Measurements from ENCODE around the gene SPEF1. TPM values are rescaled to one million over a fixed set of nuclear protein-coding genes. Genes with fewer than 3 reads are reported as not detected.

SPEF1 gene
- total RNA-seq, 1 experiment from 2014 or later: not detected

DNA sequence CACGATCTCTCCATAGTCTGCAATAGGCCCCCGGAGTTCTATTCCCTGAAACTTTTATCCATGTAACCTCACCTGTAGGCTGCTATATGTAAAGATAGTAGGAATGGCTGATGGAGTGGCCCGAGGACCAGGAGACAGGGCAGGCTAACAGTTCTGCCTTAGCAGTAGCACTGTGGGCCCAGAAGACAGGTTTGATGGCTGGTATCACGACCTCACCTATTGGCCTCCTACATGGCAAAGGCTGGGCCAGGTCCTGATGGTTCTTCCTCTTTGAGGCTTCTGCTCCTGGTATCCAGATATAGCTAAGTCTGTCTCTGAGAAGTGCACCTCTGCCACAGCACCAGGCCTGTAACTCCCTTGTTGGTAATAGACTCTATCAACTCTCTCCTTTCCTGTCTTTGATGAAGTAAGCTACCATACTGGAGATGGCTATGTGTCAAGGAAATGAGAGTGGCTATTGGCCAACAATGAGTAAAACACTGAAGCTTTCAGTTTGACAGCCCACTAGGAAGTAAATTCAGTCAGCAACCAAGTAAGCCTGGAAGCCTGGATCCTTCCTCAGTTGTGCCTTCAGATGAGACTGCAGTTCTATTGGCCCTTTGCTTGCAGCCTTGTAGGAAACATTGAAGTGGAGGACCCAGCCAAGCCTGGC, 5.7 kb downstream of the SPEF1 start:
- DNase-seq (ENCODE audit: unreplicated experiment): no peak
- Mint-ChIP-seq H3K27ac (ENCODE audit: low read depth, unreplicated experiment) (no peak overlapping the region), H3K36me3 (ENCODE audit: insufficient read depth, unreplicated experiment) (no peaks in the 10 kb centered on the region), H3K9me3 (ENCODE audit: unreplicated experiment) (no peaks in the 10 kb centered on the region), H3K27me3 (ENCODE audit: insufficient read depth, unreplicated experiment) (no peaks in the 10 kb centered on the region), H3K4me3 (ENCODE audit: unreplicated experiment) (no peak overlapping the region), H3K4me1 (ENCODE audit: insufficient read depth, unreplicated experiment) (peaks cover 4% of the 10 kb centered on the region)
- TF ChIP-seq CTCF (IDR thresholded peaks at IDR 0.05; ENCODE audit: unreplicated experiment): no peak
- intact Hi-C loops (cut with micrococcal nuclease): no loop called here
- ChIA-PET POLR2A (interaction anchor here (1.3 kb wide), 1 partner anchor 12 kb away, joined by 3 read pairs; no protein-coding TSS in a partner anchor), CTCF (interaction anchor here (0.5 to 1.4 kb wide), 5 partner anchors 12 to 562 kb away, joined by 3 to 4 read pairs (median 3); partner anchors contain the start of gene AP5S1)
- BruUV-seq (replicated peaks): no TSS peak

DNA sequence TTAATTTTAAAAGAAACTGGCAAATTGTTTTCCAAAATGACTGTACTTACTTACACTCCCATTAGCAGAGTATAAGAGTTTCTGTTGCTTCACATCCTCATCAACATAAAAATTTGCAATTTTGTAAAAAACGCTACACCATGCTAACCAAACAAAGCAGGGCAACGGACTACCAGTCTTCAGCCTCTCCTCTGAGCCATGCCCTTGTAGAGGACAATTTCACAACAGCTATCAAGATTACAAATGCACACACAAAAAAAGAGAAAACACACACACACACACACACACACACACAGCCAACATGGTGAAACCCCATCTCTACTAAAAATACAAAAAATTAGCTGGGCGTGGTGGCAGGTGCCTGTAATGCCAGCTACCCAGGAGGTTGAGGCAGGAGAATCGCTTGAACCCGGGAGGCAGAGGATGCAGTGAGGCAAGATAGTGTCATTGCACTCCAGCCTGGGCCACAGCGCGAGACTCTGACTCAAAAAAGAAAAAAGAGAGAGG, 9.6 kb downstream of the SPEF1 start:
- Mint-ChIP-seq H3K27me3 (ENCODE audit: insufficient read depth, unreplicated experiment) (no peaks in the 10 kb centered on the region), H3K36me3 (ENCODE audit: insufficient read depth, unreplicated experiment) (no peaks in the 10 kb centered on the region), H3K27ac (ENCODE audit: low read depth, unreplicated experiment) (no peak overlapping the region), H3K9me3 (ENCODE audit: unreplicated experiment) (no peaks in the 10 kb centered on the region), H3K4me3 (ENCODE audit: unreplicated experiment) (no peak overlapping the region), H3K4me1 (ENCODE audit: insufficient read depth, unreplicated experiment) (peaks cover 9% of the 10 kb centered on the region)
- ChIA-PET CTCF (interaction anchor here (0.6 to 1.6 kb wide), 3 partner anchors 23 to 363 kb away, joined by 3 read pairs; partner anchors contain the start of gene AP5S1), POLR2A (interaction anchor here (1.2 kb wide), 1 partner anchor 10 kb away, joined by 4 read pairs; the partner anchor contains the start of gene SPEF1)
- no peak for DNase-seq (ENCODE audit: unreplicated experiment)
- intact Hi-C loops (cut with micrococcal nuclease): no loop called here
- TF ChIP-seq CTCF (IDR thresholded peaks at IDR 0.05; ENCODE audit: unreplicated experiment): no peak
- no TSS peak for BruUV-seq (replicated peaks)

DNA sequence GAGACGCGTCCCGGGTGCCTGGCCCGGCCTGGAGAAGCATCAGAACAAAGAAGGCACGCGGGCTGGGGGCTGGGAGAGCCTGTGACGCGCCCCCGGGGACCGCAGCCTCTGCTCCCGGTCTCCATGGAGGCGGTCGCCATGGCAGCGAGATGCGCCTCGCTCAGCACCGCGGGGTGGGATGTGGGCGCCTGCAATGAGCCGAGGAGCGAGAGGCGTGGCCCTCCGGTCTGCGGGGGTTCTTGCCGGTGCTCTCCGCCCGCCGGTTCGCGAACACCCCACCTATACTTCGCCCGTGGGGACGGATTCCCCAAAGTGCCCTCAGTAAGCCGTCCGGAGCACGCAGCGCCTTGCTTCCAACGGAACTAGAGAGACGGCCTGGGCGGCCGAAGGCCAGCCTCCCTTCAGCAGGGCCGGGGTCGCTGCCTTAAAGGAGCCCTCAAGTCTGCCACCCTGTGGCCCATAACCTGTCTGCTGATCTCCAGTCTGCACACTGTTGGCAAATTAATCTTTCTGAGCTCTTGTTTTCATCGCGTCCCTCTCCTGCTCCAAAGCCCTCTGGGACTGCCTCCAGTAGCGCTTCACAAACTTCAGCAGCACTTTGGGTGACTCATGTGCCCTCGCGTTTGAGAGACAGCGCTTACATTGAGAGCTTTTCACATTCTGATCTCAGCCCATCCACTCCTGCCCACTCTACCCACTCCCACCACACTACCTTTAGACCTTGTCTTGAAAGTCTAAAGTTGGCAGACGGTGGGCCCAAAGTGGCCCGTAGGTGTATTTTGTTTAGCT, 12.7 kb downstream of the SPEF1 start:
- DNase-seq (ENCODE audit: unreplicated experiment): peak; percentile 79
- peak overlapping the region; percentile 84 for H3K4me3 Mint-ChIP-seq (ENCODE audit: unreplicated experiment)
- H3K9me3 Mint-ChIP-seq (ENCODE audit: unreplicated experiment): no peaks in the 10 kb centered on the region
- ChIA-PET CTCF (interaction anchor here (0.6 to 6.7 kb wide), 24 partner anchors 9 to 652 kb away, joined by 3 to 65 read pairs (median 4); partner anchors contain the start of genes AP5S1, CENPB and SPEF1), POLR2A (interaction anchor here (0.6 to 3.9 kb wide), 38 partner anchors 9 to 1661 kb away, joined by 3 to 61 read pairs (median 6); partner anchors contain the start of genes AP5S1, CDC25B, CENPB and MAVS)
- peak; percentile 35 for TF ChIP-seq CTCF (IDR thresholded peaks at IDR 0.05; ENCODE audit: unreplicated experiment)
- intact Hi-C loops (cut with micrococcal nuclease): loop anchor here (1.0 to 2.0 kb wide), 2 partner anchors 52 to 92 kb away; no protein-coding TSS in a partner anchor
- no TSS peak for BruUV-seq (replicated peaks)
- H3K4me1 Mint-ChIP-seq (ENCODE audit: insufficient read depth, unreplicated experiment): peaks cover 18% of the 10 kb centered on the region
- no peaks in the 10 kb centered on the region for H3K27me3 Mint-ChIP-seq (ENCODE audit: insufficient read depth, unreplicated experiment)
- peak overlapping the region; percentile 91 for H3K27ac Mint-ChIP-seq (ENCODE audit: low read depth, unreplicated experiment)
- no peaks in the 10 kb centered on the region for H3K36me3 Mint-ChIP-seq (ENCODE audit: insufficient read depth, unreplicated experiment)

All from MCF 10A (cell line).